Measurements from ENCODE around the gene ELOVL7.
"Not testable (repeated sequence)": the region's sequence is repeated elsewhere in the genome, so short reads cannot be mapped to it uniquely, and the experiment has no call there.

The ELOVL7 gene

DNA sequence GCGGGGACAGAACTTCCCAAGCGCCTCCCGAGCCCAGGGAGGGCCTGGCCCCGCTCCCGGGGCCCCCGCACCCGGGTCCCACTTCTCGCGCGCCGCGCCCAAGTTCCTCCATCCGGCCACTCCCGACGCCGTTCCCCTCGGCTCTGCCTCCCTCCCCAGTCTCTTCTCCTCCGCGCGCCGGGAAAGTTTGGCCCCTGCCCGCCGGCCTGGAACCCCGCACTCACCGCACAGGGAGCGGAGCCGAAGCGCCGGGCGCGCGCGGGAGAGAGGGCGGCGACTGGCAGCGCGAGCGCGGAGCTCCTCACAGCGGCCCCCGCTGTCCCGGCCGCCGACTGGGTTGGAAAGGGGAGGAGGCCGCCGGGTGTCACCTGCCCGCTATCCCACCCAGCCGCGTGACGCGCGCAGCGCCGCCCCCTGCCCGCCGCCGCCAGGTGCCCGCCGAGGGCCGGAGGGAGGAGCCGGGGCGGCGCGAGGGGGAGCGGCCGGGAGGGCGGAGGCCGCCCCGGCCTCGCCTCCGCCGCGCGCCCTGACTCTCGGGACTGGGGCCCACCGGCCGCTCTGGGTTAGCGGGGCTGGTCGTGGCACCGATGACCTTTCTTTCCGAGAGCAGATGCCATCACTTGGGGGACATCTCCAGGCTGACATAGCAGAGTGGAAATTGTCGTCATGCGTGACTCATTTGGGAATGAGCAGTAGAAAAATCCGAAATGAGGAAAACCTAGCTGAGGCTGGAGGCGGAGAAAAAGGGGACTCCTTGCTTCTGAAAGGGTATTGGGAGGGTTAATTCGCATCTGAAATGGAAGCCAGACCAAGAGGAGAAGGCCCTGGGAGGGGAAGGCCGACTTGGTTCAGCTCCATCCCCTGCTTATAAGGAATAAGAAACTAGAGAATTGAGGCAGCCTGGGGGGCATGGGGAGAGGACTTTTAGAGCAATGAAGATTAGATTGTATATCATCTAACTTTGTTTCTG lies at the start of gene ELOVL7:
Gene ELOVL7, minus strand, starts transcription at position 334 of the 970 bp plus-strand sequence. CDS start 56,872 bp downstream, outside the sequence.
- DNase-seq (ENCODE audit: low read depth), result peak; percentile 24

- no peak for DNase-seq (ENCODE audit: low read depth)
Observed at GRCh38 chr5:60893521-60893920, 49.5 kb upstream of the ELOVL7 start.

DNA sequence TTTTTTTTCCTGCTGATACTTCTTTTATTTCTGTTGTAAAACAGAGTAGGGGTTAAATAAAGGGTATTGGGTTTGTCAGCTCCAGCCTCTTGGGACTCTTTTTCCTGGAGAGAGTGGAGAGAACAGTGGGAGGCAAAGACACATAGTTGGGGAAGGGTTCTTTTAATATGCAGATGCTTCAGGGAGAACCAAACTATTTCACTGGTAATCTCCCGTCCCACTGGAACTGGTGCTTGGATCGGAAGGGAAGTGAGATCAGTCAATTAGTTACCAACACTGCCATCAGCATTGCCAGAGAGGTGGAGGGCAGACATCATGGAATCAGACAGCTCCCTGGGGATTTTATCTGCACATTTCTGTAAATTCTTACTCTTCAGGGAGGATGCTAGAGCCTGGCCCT lies 47.6 kb upstream of the ELOVL7 start:
- DNase-seq (ENCODE audit: low read depth), result no peak

DNA sequence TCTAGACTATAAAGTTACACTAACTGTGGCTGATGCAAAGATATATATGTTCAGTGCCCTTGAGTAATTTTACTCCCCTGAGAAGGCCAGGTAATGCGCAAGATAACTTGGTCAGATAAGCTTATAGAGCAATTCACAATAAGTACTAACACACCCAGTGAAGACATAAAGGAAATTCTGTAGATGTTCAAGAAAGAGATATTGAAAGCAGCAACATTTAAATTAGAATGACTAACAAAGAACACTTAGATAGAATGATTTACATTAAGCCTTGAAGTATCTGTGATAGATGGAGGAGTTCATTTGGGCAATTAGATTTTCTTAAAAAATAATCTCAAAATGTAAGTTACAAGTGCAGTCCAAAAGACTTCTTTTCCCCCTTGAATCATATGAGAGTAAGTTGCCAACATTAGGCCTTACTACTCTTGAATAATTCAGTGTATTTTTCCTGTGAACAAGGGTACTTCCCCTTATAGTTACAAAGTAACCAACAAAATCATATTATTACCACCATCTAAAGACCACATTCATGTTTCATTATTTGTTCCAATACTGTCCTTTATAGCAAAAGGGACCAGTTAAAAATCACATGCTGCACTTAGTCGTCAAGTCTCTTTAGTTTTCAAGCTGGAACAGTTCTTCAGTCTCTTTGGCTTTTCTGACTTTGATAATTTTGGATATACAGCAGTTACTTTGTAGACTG lies 44.4 kb upstream of the ELOVL7 start:
- no peak for DNase-seq (ENCODE audit: low read depth)

DNA sequence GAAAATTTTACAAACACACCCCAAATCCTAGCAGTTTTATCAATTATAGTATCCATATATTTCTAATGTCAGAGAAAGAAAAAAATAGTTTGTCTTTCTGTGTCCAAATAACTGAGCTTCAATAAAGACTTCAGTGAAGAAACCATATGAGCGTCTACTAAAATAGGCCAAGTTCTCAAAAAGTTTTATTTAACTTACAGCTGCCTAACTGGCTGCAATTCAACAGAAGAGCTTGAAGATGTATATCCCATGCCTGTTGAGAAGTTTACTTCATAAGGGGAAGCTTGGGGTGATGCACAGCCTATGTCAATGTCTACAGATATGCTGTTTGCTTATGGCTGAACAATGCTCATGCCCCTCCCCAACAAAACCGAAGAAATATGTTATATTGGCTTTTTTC lies 43.7 kb upstream of the ELOVL7 start:
- DNase-seq (ENCODE audit: low read depth), result no peak

DNA sequence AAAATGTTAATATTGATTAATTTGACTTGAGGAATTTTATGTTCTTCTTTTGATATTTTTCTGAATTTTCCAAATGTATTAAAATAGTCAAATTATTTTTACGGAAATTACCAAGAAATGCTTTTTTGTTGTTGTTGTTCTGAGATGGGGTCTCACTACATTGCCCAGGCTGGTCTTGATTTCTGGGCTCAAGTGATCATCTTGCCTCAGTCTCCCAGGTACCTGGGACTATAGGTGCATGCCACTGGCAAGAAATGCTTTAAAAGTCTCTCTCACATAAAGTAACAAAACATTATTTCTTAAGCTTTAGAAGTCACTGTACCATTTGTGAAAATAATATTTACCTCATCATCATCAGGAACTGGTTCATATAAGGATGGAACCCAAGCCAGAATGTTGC lies 43.0 kb upstream of the ELOVL7 start:
- no peak for DNase-seq (ENCODE audit: low read depth)

- no peak for DNase-seq (ENCODE audit: low read depth)
Observed at GRCh38 chr5:60886158-60886557, 42.1 kb upstream of the ELOVL7 start.

DNA sequence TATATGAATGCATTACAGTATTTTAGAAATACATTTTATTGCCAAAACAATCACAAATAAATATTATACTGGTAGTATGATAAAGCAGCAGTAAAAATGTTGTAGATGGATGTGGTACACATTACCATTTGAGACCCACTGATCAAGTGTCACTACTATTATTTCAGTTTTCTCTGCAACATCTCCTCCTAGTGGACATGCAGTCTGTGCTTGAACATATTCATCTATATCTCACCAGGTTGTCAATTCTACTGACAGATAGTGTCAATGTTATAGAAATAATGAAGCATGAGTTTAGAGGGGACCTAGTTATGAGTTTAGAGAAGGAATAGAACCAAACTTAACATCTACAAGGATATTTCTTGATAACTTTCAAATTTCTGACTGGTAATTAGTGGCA lies 39.2 kb upstream of the ELOVL7 start:
- no peak for DNase-seq (ENCODE audit: low read depth)

- no peak for DNase-seq (ENCODE audit: low read depth)
Observed at GRCh38 chr5:60872892-60873291, 28.8 kb upstream of the ELOVL7 start.

DNA sequence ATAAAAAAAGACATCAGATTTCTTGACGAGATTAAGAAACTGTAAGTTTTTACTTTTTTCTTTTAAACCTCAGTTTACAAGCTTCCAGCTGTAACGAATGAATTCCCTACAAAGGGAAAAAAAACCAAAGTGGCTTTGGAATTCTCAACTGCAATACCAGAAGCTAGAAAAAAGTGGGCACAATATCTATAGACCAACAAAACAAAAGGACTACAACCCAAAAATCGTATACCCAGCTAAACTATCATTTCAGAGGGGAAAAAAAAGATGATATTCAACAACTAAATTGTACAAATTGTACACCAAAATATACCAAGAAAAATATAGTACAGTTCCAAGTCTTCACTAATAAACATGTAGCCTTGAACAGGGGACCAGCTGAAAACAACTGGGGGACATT lies 26.8 kb upstream of the ELOVL7 start:
- DNase-seq (ENCODE audit: low read depth), result no peak

DNA sequence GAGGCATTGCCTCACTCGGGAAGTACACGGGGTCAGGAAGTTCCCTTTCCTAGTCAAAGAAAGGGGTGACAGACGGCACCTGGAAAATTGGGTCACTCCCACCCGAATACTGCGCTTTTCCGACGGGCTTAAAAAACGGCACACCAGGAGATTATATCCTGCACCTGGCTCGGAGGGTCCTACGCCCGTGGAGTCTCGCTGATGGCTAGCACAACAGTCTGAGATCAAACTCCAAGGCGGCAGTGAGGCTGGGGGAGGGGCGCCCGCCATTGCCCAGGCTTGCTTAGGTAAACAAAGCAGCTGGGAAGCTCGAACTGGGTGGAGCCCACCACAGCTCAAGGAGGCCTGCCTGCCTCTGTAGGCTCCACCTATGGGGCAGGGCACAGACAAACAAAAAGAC lies 16.5 kb upstream of the ELOVL7 start:
- not testable (repeated sequence) for DNase-seq (ENCODE audit: low read depth)

GRCh38 chr5:60856066-60856465 lies 12.0 kb upstream of the ELOVL7 start:
- no peak for DNase-seq (ENCODE audit: low read depth)

GRCh38 chr5:60852940-60853339 lies 8.9 kb upstream of the ELOVL7 start:
- no peak for DNase-seq (ENCODE audit: low read depth)

- no peak for DNase-seq (ENCODE audit: low read depth)
Observed at GRCh38 chr5:60852317-60852716, 8.2 kb upstream of the ELOVL7 start.

- no peak for DNase-seq (ENCODE audit: low read depth)
Observed at GRCh38 chr5:60851626-60852025, 7.6 kb upstream of the ELOVL7 start.

GRCh38 chr5:60846298-60846697 lies 2.2 kb upstream of the ELOVL7 start:
- DNase-seq (ENCODE audit: low read depth), result no peak

DNA sequence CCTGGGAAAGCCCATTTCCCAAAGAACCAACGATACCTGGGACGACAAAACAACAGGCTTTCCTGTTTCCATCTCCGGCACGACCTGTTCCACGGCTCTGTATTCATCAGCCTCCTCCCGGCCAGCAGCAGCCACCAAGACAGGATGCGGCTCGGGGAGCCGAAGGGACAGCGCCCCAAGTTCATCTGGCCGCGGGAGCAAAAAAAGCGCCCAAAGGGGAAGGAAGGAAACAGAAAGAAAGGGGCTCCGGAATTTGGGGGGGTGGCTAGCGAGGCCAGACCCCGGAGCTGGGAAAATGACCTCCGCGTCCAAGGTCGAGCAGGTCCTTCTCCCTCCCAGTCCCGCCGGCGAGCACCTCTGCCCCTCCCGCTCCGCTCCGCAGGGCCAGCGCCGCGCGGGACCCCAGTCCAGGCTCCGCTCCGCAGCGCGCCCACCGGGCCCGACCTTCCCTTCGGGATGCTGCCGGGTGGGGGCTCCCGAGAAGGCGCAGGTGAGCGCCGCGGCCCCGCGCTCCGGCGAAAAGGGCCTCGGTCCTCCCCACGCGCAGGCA lies 608 bp downstream of the ELOVL7 start:
- DNase-seq (ENCODE audit: low read depth), result no peak

- no peak for DNase-seq (ENCODE audit: low read depth)
Observed at GRCh38 chr5:60842871-60843385, 1.1 kb downstream of the ELOVL7 start.

GRCh38 chr5:60841361-60841760 lies 2.7 kb downstream of the ELOVL7 start:
- no peak for DNase-seq (ENCODE audit: low read depth)

DNA sequence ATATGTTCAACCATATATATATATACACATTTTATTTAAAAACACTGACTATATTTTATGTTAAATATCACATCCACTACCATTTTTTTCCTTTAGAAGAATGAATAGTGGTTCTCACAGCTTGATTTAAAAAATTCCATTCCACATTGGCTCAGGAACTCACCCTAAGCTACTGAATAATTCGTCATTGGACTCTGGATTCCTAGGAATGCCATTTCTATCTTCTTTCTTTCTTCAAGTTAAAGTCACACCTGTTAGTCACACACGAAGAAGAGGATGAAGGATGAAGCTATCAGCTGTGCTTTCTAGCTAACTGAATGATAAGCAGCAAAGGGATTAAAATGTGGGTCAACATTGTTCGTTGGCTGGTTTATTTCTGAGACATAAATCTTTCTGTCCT lies 7.9 kb downstream of the ELOVL7 start:
- DNase-seq (ENCODE audit: low read depth), result no peak

DNA sequence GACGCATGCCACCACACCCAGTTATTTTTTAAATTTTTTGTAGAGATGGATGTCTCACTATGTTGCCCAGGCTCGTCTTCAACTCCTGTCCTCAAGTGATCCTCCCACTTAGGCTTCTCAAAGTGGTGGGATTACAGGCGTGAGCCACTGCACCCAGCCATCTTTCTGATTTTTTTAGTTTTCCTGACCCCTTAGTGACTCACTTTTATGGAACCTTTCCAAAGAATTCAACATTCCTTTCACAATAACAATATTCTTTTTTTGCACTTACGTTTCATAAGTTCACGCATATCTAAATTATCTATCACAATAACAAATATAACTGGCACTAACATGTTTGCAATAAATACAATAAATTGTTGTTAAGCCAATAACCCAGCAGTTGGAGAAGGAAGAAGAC lies 8.5 kb downstream of the ELOVL7 start:
- DNase-seq (ENCODE audit: low read depth), result no peak

DNA sequence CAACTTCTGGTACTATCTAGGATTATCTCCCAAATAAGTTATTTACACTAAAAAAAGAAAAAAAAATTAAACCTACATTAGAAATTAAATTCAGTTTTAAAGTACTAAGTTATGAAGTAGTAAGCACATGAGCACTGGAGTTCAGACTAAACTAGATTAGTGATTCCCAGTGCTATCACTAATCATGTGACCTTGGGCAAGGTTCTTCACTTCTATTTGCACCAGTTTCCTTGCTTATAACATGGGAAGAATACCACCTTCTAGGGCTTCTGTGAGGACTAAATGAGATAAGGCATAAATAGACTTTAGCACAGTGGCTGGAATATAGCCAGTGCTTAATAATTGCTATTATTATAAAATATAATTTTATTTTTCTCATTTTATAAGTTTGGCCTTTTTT lies 10.5 kb downstream of the ELOVL7 start:
- no peak for DNase-seq (ENCODE audit: low read depth)

Data from stimulated activated CD8-positive, alpha-beta memory T cell treated with anti-CD3 and anti-CD28 coated beads, Interleukin-4, amount 100 ng/mL, for 24 hours (primary cell).